ENCODE measurements around the gene SRMS.

DNA sequence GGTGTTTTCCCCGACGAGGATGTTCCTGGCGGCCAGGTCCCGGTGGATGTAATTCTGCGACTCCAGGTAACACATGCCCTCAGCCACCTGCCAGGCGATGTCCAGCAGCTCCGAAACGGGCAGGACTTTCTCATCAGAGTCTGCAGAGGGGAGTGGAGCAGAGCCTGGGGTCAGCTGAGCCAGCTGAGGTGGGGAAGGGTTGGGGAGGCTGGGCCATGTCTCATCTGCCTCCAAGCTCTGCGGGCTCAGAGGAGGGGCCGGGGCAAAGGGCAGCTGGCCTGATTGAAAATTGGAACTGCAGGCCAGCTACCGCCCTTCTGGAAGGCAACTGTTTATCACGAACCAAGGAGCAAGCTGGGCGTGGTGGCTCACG is 16.8 kb downstream of the SRMS start:
- TF ChIP-seq CTCF (conservative IDR thresholded peaks at IDR 0.05; ENCODE audit: low read length) (no peak), EZH2phosphoT487 (IDR thresholded peaks at IDR 0.05; ENCODE audit: borderline replicate concordance, low read depth, low read length) (no peak)

Data from OCI-LY7 (cell line).